SK-N-SH (cell line): ENCODE data around the gene STPG2. TPM values are rescaled to one million over a fixed set of nuclear protein-coding genes. Genes with fewer than 3 reads are reported as not detected.

ENCODE experiments used
- CTCF ChIA-PET: fragments of 300-600, 350-600 bp; formaldehyde crosslinking; extraction: SDS; loops from one replicate; lab custom pipeline; 2021; lab: Yijun Ruan, JAX
- POLR2A ChIA-PET: fragments of 350-600 bp; sonication (Branson Sonifier 250); formaldehyde crosslinking; extraction: SDS; loops from one replicate; lab custom pipeline; 2020; ENCODE audit warnings: antibody characterized with exemption, inconsistent platforms; lab: Yijun Ruan, JAX
- DNase-seq: peaks from one replicate; pipeline ENCODE4 v3.0.0; 2012
- H2AFZ ChIP-seq: fragments of 200-600 bp; sonication (generic); 2 replicates; pipeline ENCODE4 v1.8.1; 2016; ENCODE audit warnings: antibody characterized with exemption, mild to moderate bottlenecking, low read depth
- H3F3A ChIP-seq: fragments of 200-600 bp; sonication (generic); replicated peaks from 2 replicates; pipeline ENCODE3; 2016; ENCODE audit warnings: antibody characterized with exemption, mild to moderate bottlenecking; ENCODE audit not compliant: insufficient read depth
- H3K27ac ChIP-seq, 2 experiments: fragments of 200-500 bp in 1 of 2; fragments of 200-600 bp in 1 of 2; sonication (Bioruptor generic) in 1 of 2; sonication (generic), shearing (Covaris generic) in 1 of 2; 2 replicates each; pipeline versions ENCODE4 v1.5.1 to v1.6.1; 2014 to 2016; ENCODE audit warnings: low read depth in 2 of 2, inconsistent platforms in 1 of 2, low read length in 1 of 2, mild to moderate bottlenecking in 1 of 2, mixed read lengths in 1 of 2
- H3K27me3 ChIP-seq: fragments of 200-600 bp; sonication (generic), shearing (Covaris generic); 2 replicates; pipeline ENCODE4 v1.6.1; 2016; ENCODE audit warnings: mixed run types; ENCODE audit not compliant: insufficient read depth
- H3K36me3 ChIP-seq, 2 experiments: fragments of 200-500 bp in 1 of 2; fragments of 200-600 bp in 1 of 2; sonication (Bioruptor generic) in 1 of 2; sonication (generic) in 1 of 2; replicated peaks in 1 of 2; 2 replicates each; pipeline versions ENCODE3 to v1.5.1; 2014 to 2016; ENCODE audit warnings: low read length in 1 of 2, mild to moderate bottlenecking in 1 of 2; ENCODE audit not compliant: insufficient read depth in 2 of 2, control insufficient read depth in 1 of 2
- H3K4me1 ChIP-seq, 2 experiments: fragments of 200-500 bp in 1 of 2; fragments of 200-600 bp in 1 of 2; sonication (Bioruptor generic) in 1 of 2; sonication (generic), shearing (Covaris generic) in 1 of 2; 2 replicates each; pipeline versions ENCODE4 v1.5.1 to v1.6.1; 2014 to 2016; ENCODE audit warnings: low read depth in 1 of 2, low read length in 1 of 2, mixed run types in 1 of 2; ENCODE audit not compliant: insufficient read depth in 2 of 2, control insufficient read depth in 1 of 2
- H3K4me2 ChIP-seq: fragments of 200-600 bp; sonication (generic), shearing (Covaris generic); 2 replicates; pipeline ENCODE4 v1.6.1; 2017; ENCODE audit warnings: mixed run types
- H3K4me3 ChIP-seq, 2 experiments: fragments of 200-500 bp in 1 of 2; fragments of 200-600 bp in 1 of 2; sonication (Bioruptor generic) in 1 of 2; sonication (generic), shearing (Covaris generic) in 1 of 2; 2 replicates each; pipeline versions ENCODE4 v1.5.1 to v1.8.1; 2014 to 2016; ENCODE audit warnings: low read depth in 2 of 2, inconsistent platforms in 1 of 2, low read length in 1 of 2, mild to moderate bottlenecking in 1 of 2, mixed read lengths in 1 of 2, moderate library complexity in 1 of 2
- H3K79me2 ChIP-seq: fragments of 200-600 bp; sonication (generic); 2 replicates; pipeline ENCODE4 v1.8.1; 2017; ENCODE audit warnings: mild to moderate bottlenecking; ENCODE audit not compliant: insufficient read depth
- H3K9ac ChIP-seq: fragments of 200-600 bp; sonication (generic); 2 replicates; pipeline ENCODE4 v1.6.1; 2017; ENCODE audit warnings: mixed run types
- H3K9me2 ChIP-seq: fragments of 200-600 bp; sonication (generic); 2 replicates; pipeline ENCODE4 v1.6.1; 2017; ENCODE audit warnings: mixed run types
- H3K9me3 ChIP-seq: fragments of 200-600 bp; sonication (generic); 2 replicates; pipeline ENCODE4 v1.6.1; 2017; ENCODE audit warnings: mixed run types, mild to moderate bottlenecking, moderate library complexity
- H4K20me1 ChIP-seq: fragments of 200-600 bp; sonication (generic); 2 replicates; pipeline ENCODE4 v1.6.1; 2017; ENCODE audit warnings: mild to moderate bottlenecking, mixed run types; ENCODE audit not compliant: insufficient read depth
- CTCF ChIP-seq: fragments of 200-600 bp; sonication (generic); IDR thresholded peaks from 2 replicates; pipeline ENCODE4 v1.6.1; 2017; ENCODE audit warnings: antibody characterized with exemption, mild to moderate bottlenecking, moderate library complexity
- ELF1 ChIP-seq: IDR thresholded peaks from 2 replicates; pipeline ENCODE4 v1.4.0; 2012
- GABPA ChIP-seq: IDR thresholded peaks from 2 replicates; pipeline ENCODE4 v1.4.0; 2012; ENCODE audit warnings: low read depth, mild to moderate bottlenecking
- IRF3 ChIP-seq: fragments of 150-350 bp; IDR thresholded peaks from 2 replicates; pipeline ENCODE4 v1.6.1; 2016; ENCODE audit warnings: mild to moderate bottlenecking, low read depth, low read length
- NFIC ChIP-seq: IDR thresholded peaks from 2 replicates; pipeline ENCODE4 v1.4.0; 2012; ENCODE audit warnings: borderline replicate concordance
- POLR2AphosphoS5 ChIP-seq: IDR thresholded peaks from 2 replicates; pipeline ENCODE4 v1.6.1; 2012; ENCODE audit warnings: low read depth, low read length
- RAD21 ChIP-seq: IDR thresholded peaks from 2 replicates; pipeline ENCODE4 v1.6.1; 2012; ENCODE audit warnings: mild to moderate bottlenecking, low read length
- RCOR1 ChIP-seq: fragments of 150-350 bp; IDR thresholded peaks from 2 replicates; pipeline ENCODE4 v1.6.1; 2017; ENCODE audit warnings: antibody characterized with exemption, low read length
- SMC3 ChIP-seq: IDR thresholded peaks from 2 replicates; pipeline ENCODE4 v1.6.1; 2012; ENCODE audit warnings: low read depth, low read length, improper control_type of control experiment
- TEAD4 ChIP-seq: IDR thresholded peaks from 2 replicates; pipeline ENCODE4 v1.4.0; 2012; ENCODE audit warnings: mild to moderate bottlenecking, borderline replicate concordance; ENCODE audit not compliant: insufficient read depth
- USF1 ChIP-seq: IDR thresholded peaks from 2 replicates; pipeline ENCODE4 v1.4.0; 2012; ENCODE audit warnings: low read depth, borderline replicate concordance
- YY1 ChIP-seq: IDR thresholded peaks from 2 replicates; pipeline ENCODE4 v1.4.0; 2012; ENCODE audit warnings: low read depth, mild to moderate bottlenecking
- WGBS: methylation state at CpG from one replicate; pipeline ENCODE4 v1.1.6; 2017; ENCODE audit warnings: low lambda C conversion rate; 5-methylcytosine and 5-hydroxymethylcytosine counted together
- polyA plus RNA-seq, 3 experiments: library from polyadenylated mRNA; depleted of rRNA; stranded (reverse); fragments of >200 nt; gene quantifications; 2 replicates each; pipeline ENCODE4 v1.2.3, GENCODE V29; 2012
- TF ChIP-seq, protein P1 (sequence below): IDR thresholded peaks from 2 replicates; pipeline ENCODE4 v1.4.0; 2012; ENCODE audit warnings: low read depth
- TF ChIP-seq, protein P2 (sequence below): IDR thresholded peaks from 2 replicates; pipeline ENCODE4 v1.4.0; 2012; ENCODE audit warnings: low read depth, borderline replicate concordance

Gene STPG2
- polyA plus RNA-seq, 1 of the 3 experiments (the other 2 are of a cell fraction) = not detected

DNA sequence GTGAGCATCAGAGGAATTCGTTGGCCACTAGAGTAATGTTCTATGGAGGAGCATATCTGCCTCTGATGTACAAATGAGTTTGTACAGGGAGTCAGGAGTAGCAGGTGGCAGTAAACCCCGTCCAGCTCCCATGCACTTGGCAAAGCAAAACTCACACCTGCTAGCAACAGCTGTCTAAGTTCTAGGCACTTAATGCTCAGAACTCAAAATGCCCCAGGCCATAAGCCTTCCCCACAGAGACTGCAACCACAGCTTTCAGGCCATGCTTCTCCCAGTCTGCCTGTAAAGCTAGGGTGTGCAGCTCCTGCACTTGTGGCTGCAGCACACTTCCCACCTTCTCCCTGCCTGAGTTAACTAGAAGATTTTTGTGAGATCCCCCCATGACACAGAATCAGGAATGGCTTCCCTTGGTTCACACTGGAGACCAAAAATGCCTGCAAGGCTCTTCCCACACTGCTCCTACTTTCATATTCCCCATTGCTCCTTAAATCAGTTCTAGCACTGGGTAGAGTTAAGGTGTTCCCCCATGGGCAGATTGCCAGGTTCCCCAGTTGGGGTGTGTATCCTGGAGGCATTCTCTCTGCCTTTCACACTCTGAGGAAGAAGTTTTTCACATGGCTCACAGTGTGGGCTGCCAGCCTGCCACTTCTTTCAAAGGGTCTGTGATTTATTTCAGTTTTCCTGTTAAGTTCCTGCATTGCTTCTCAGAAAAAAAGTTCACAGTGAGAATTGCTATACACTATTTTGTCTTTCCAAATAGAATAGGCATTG lies 189.9 kb downstream of the STPG2 start:
- TF ChIP-seq GABPA (no peak), RCOR1 (no peak), CTCF (no peak), YY1 (no peak), TEAD4 (no peak)
- TF ChIP-seq, protein P1, sequence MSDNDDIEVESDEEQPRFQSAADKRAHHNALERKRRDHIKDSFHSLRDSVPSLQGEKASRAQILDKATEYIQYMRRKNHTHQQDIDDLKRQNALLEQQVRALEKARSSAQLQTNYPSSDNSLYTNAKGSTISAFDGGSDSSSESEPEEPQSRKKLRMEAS = no peak
- H3K9ac ChIP-seq = no peak overlapping the region
- no CpG with 5 or more reads among the region's 2 CpGs for WGBS
- no peak overlapping the region for H3K27ac ChIP-seq
- H3K36me3 ChIP-seq = no peaks in the 10 kb centered on the region
- H3K27me3 ChIP-seq = no peaks in the 10 kb centered on the region
- ChIA-PET POLR2A (no interaction called here), CTCF (no interaction called here)
- DNase-seq = no peak
- H3K4me3 ChIP-seq = no peak overlapping the region
- no peaks in the 10 kb centered on the region for H3F3A ChIP-seq
- H3K9me2 ChIP-seq = no peaks in the 10 kb centered on the region
- no peak overlapping the region for H2AFZ ChIP-seq
- H3K9me3 ChIP-seq = no peaks in the 10 kb centered on the region
- no peaks in the 10 kb centered on the region for H3K4me1 ChIP-seq
- no peaks in the 10 kb centered on the region for H3K79me2 ChIP-seq
- no peaks in the 10 kb centered on the region for H4K20me1 ChIP-seq
- no peak overlapping the region for H3K4me2 ChIP-seq

DNA sequence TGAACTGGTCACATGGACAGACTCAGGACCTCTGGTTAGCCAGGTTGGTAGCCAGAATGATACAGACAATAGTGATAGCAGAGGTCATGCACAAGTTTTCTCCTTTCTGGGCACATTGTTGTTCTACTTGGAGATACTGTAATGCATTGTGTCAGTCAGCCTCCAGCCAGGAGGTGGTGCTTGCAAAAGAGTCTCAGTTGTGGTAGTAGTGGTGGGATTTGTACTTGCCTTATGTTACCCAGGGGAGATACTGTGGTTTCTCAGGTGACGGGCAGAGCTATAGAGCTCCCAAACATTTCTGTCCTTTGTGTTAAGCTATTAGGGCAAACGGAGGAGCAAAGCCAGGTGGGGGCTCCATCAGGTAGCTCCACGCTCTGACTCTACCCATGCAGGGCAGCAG lies 190.5 kb downstream of the STPG2 start:
- Histone ChIP-seq H4K20me1 (no peaks in the 10 kb centered on the region), H3K9me3 (no peaks in the 10 kb centered on the region), H3K79me2 (no peaks in the 10 kb centered on the region), H3K27me3 (no peaks in the 10 kb centered on the region), H3K9ac (no peak overlapping the region), H3K9me2 (no peaks in the 10 kb centered on the region), H3K36me3 (no peaks in the 10 kb centered on the region), H3K4me1 (no peaks in the 10 kb centered on the region), H3F3A (no peaks in the 10 kb centered on the region), H3K4me2 (no peak overlapping the region), H2AFZ (no peak overlapping the region), H3K4me3 (no peak overlapping the region), H3K27ac (no peak overlapping the region)
- CTCF ChIA-PET = no interaction called here
- no peak for DNase-seq
- no peak for TF ChIP-seq IRF3
- TF ChIP-seq POLR2AphosphoS5 = no peak
- TF ChIP-seq ELF1 = no peak
- TF ChIP-seq, protein P2, sequence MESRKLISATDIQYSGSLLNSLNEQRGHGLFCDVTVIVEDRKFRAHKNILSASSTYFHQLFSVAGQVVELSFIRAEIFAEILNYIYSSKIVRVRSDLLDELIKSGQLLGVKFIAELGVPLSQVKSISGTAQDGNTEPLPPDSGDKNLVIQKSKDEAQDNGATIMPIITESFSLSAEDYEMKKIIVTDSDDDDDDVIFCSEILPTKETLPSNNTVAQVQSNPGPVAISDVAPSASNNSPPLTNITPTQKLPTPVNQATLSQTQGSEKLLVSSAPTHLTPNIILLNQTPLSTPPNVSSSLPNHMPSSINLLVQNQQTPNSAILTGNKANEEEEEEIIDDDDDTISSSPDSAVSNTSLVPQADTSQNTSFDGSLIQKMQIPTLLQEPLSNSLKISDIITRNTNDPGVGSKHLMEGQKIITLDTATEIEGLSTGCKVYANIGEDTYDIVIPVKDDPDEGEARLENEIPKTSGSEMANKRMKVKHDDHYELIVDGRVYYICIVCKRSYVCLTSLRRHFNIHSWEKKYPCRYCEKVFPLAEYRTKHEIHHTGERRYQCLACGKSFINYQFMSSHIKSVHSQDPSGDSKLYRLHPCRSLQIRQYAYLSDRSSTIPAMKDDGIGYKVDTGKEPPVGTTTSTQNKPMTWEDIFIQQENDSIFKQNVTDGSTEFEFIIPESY = no peak
- TF ChIP-seq USF1 = no peak
- no peak for TF ChIP-seq RAD21
- TF ChIP-seq NFIC = no peak
- no peak for TF ChIP-seq SMC3
- POLR2A ChIA-PET = no interaction called here
- 6% methylated on average over 2 of the region's 3 CpGs for WGBS
